ENCODE results near the gene XRRA1.
"Not testable (repeated sequence)": the region's sequence is repeated elsewhere in the genome, so short reads cannot be mapped to it uniquely, and the experiment has no call there.

The XRRA1 gene

GRCh38 chr11:74927496-74927895 lies 21.4 kb downstream of the XRRA1 start:
- DNase-seq (ENCODE audit: insufficient read length) (no peak), FAIRE-seq (no peak)
- TF ChIP-seq POLR2A (IDR thresholded peaks at IDR 0.05; ENCODE audit: low read depth, low read length): no peak
- TF ChIP-seq POLR2AphosphoS5 (IDR thresholded peaks at IDR 0.05; ENCODE audit: low read depth, low read length): no peak
- TF ChIP-seq TAF1 (IDR thresholded peaks at IDR 0.05; ENCODE audit: borderline replicate concordance, low read depth, low read length): no peak

GRCh38 chr11:74926304-74927030 lies 22.4 kb downstream of the XRRA1 start:
- DNase-seq (ENCODE audit: insufficient read length) (no peak), FAIRE-seq (no peak)
- TF ChIP-seq TAF1 (IDR thresholded peaks at IDR 0.05; ENCODE audit: borderline replicate concordance, low read depth, low read length) (no peak), POLR2A (IDR thresholded peaks at IDR 0.05; ENCODE audit: low read depth, low read length) (no peak), POLR2AphosphoS5 (IDR thresholded peaks at IDR 0.05; ENCODE audit: low read depth, low read length) (no peak)

- DNase-seq (ENCODE audit: insufficient read length) (no peak), FAIRE-seq (no peak)
- TF ChIP-seq POLR2AphosphoS5 (IDR thresholded peaks at IDR 0.05; ENCODE audit: low read depth, low read length): no peak
- TF ChIP-seq TAF1 (IDR thresholded peaks at IDR 0.05; ENCODE audit: borderline replicate concordance, low read depth, low read length): no peak
- no peak for TF ChIP-seq POLR2A (IDR thresholded peaks at IDR 0.05; ENCODE audit: low read depth, low read length)
Observed at GRCh38 chr11:74925281-74925680, 23.6 kb downstream of the XRRA1 start.

GRCh38 chr11:74923125-74923524 lies 25.8 kb downstream of the XRRA1 start:
- TF ChIP-seq POLR2AphosphoS5 (IDR thresholded peaks at IDR 0.05; ENCODE audit: low read depth, low read length) (no peak), POLR2A (IDR thresholded peaks at IDR 0.05; ENCODE audit: low read depth, low read length) (no peak), TAF1 (IDR thresholded peaks at IDR 0.05; ENCODE audit: borderline replicate concordance, low read depth, low read length) (no peak)
- FAIRE-seq (no peak), DNase-seq (ENCODE audit: insufficient read length) (no peak)

- TF ChIP-seq POLR2A (IDR thresholded peaks at IDR 0.05; ENCODE audit: low read depth, low read length) (no peak), POLR2AphosphoS5 (IDR thresholded peaks at IDR 0.05; ENCODE audit: low read depth, low read length) (no peak), TAF1 (IDR thresholded peaks at IDR 0.05; ENCODE audit: borderline replicate concordance, low read depth, low read length) (no peak)
- no peak for DNase-seq (ENCODE audit: insufficient read length)
- peak; percentile 87 for FAIRE-seq
Observed at GRCh38 chr11:74909812-74910211, 39.1 kb downstream of the XRRA1 start.

- FAIRE-seq (no peak), DNase-seq (ENCODE audit: insufficient read length) (no peak)
- no peak for TF ChIP-seq POLR2AphosphoS5 (IDR thresholded peaks at IDR 0.05; ENCODE audit: low read depth, low read length)
Observed at GRCh38 chr11:74909385-74909784, 39.5 kb downstream of the XRRA1 start.

GRCh38 chr11:74905326-74905725 lies 43.6 kb downstream of the XRRA1 start:
- FAIRE-seq: peak; percentile 17
- no peak for DNase-seq (ENCODE audit: insufficient read length)
- TF ChIP-seq POLR2AphosphoS5 (IDR thresholded peaks at IDR 0.05; ENCODE audit: low read depth, low read length) (no peak), POLR2A (IDR thresholded peaks at IDR 0.05; ENCODE audit: low read depth, low read length) (no peak), TAF1 (IDR thresholded peaks at IDR 0.05; ENCODE audit: borderline replicate concordance, low read depth, low read length) (no peak)

GRCh38 chr11:74902342-74902741 lies 46.5 kb downstream of the XRRA1 start:
- no peak for TF ChIP-seq TAF1 (IDR thresholded peaks at IDR 0.05; ENCODE audit: borderline replicate concordance, low read depth, low read length)
- no peak for TF ChIP-seq POLR2AphosphoS5 (IDR thresholded peaks at IDR 0.05; ENCODE audit: low read depth, low read length)
- TF ChIP-seq POLR2A (IDR thresholded peaks at IDR 0.05; ENCODE audit: low read depth, low read length): no peak
- FAIRE-seq (no peak), DNase-seq (ENCODE audit: insufficient read length) (no peak)

GRCh38 chr11:74896311-74896710 lies 52.6 kb downstream of the XRRA1 start:
- TF ChIP-seq TAF1 (IDR thresholded peaks at IDR 0.05; ENCODE audit: borderline replicate concordance, low read depth, low read length) (no peak), POLR2A (IDR thresholded peaks at IDR 0.05; ENCODE audit: low read depth, low read length) (no peak), POLR2AphosphoS5 (IDR thresholded peaks at IDR 0.05; ENCODE audit: low read depth, low read length) (no peak)
- no peak for FAIRE-seq

GRCh38 chr11:74895340-74896116 lies 53.4 kb downstream of the XRRA1 start:
- FAIRE-seq (no peak), DNase-seq (ENCODE audit: insufficient read length) (no peak)
- TF ChIP-seq TAF1 (IDR thresholded peaks at IDR 0.05; ENCODE audit: borderline replicate concordance, low read depth, low read length) (no peak), POLR2A (IDR thresholded peaks at IDR 0.05; ENCODE audit: low read depth, low read length) (no peak)

More at GRCh38 chr11:74896311-74896710, 52.6 kb downstream of the XRRA1 start:
- no peak for DNase-seq (ENCODE audit: insufficient read length)

- not testable (repeated sequence) for DNase-seq (ENCODE audit: insufficient read length); FAIRE-seq
Observed at GRCh38 chr11:74893015-74893414, 55.9 kb downstream of the XRRA1 start.

GRCh38 chr11:74877132-74877531 lies 71.8 kb downstream of the XRRA1 start:
- TF ChIP-seq TAF1 (IDR thresholded peaks at IDR 0.05; ENCODE audit: borderline replicate concordance, low read depth, low read length) (no peak), POLR2AphosphoS5 (IDR thresholded peaks at IDR 0.05; ENCODE audit: low read depth, low read length) (no peak), POLR2A (IDR thresholded peaks at IDR 0.05; ENCODE audit: low read depth, low read length) (no peak)
- FAIRE-seq (no peak), DNase-seq (ENCODE audit: insufficient read length) (no peak)
